DMS79 (cell line): ENCODE data around the gene SH2D3A.
"Not testable (repeated sequence)": the region's sequence is repeated elsewhere in the genome, so short reads cannot be mapped to it uniquely, and the experiment has no call there.

ENCODE experiments used
- DNase-seq: peaks from one replicate; lab custom pipeline; 2025; lab: John Stamatoyannopoulos, UW

SH2D3A gene

DNA sequence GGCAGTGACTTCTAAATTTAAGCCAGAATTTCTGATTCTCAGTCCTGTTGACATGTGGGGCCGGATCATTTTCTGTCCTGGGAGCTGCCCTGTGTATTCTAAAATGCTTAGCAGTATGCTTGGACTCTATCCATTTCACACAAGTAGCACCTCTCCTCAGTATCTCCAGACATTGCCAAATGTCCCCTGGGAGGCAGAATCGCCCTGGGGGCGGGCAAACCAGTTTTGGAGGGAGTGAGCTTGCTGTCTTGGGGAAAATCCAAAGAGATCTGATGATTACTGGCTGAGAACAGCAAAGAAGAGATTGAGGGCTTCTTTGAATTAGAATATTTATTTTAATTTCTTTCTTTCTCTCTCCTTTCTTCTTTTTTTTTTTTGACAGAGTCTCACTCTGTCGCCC, 21.7 kb upstream of the SH2D3A start:
- no peak for DNase-seq

DNA sequence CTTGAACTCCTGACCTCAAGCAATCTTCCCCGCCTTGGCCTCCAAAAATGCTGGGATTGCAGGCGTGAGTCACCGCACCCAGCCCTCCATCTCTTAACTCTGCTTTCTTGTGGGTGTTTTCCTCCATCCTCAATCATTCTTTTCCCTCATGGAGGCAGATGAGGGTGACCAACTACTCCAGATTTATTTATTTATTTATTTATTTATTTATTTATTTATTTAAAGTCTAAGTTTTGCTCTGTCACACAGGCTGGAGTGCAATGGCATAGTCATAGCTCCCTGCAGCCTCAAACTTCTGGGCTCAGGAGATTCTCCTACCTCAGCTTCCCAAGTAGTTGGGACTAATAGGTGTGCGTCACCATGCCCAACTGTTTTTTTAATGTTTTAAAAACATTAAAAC, 20.2 kb upstream of the SH2D3A start:
- DNase-seq = no peak

DNA sequence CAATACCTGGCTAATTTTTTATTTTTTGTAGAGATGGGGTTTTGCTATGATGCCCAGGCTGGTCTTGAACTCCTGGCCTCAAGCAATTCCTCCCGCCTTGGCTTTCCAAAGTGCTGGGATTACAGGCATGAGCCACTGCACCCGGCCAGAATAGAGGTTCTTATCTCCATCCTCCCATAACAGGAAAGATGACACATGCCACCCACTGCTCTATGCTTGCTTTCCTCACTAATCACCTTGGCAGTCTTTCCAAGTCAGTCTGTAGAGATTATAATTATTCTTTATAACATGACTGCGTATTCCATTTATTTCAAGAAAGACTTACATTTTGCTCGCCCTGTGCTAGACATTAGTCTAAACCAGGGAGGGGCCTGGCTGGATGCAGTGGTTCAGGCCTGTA, 12.0 kb upstream of the SH2D3A start:
- no peak for DNase-seq

DNA sequence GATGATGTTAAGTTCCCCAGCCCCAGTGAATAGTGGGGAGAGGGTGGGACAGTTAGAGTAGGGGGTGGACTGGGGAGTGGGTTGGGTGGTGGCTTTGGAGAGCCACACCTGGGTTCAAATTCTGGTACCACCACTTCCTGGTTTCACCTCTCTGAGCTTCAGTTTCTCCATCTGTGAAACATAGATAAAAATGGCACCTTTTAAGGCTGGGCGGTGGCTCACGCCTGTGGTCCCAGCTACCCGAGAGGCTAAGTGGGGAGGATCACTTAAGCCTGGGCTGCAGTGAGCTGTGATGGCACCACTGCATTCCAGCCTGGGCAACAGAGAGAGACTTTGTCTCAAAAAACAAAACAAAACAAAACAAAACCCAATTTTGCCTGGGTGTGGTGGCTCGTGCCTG, 11.2 kb upstream of the SH2D3A start:
- no peak for DNase-seq

DNA sequence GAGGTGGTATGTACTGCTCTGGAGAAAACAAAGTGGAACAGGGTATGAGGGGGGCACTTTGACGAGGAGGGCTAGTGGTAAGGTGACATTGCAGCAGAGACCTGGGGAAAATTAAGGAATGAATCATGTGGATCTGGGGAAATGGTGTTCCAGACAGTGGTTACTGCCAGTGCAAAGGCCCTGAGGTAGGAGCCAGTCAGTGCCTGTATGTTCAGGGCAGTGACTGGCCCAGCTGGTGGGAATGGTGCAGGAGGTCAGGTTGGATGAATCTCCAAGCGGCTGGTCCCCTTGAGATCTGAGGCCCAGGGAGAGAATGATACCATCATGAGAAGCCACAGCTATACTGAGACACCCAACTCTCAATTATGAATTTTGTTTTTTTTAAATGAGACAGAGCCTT, 10.2 kb upstream of the SH2D3A start:
- no peak for DNase-seq

DNA sequence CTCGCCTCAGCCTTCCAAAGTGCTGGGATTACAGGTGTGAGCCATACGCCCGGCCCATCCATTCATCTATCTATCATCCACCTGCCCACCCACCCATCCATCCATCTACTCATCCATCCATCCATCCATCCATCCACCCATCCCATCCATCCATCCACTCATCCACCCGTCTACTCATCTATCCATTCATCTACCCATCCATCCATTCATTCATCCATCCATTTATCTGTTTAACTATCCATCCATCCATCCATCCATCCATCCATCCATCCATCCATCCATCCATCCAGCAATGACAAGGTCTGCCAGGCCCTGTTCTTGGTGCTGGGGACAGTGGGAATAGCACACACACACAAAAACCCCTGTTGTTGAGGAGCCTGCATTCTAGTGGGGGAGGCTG, 9.8 kb upstream of the SH2D3A start:
- DNase-seq = no peak

DNA sequence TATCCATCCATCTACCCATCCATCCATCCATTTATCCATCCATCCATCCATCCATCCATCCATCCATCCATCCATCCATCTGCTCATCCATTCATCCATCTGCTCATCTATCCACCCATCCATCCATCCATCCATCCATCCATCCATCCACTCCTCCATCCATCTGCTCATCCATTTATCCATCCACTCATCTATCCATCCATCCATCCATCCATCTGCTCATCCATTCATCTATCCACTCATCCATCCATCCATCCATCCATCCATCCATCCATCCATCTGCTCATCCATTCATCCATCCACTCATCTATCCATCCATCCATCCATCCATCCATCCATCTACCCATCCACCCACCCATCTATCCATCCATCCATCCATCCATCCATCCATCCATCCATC, 8.8 kb upstream of the SH2D3A start:
- DNase-seq = not testable (repeated sequence)

DNA sequence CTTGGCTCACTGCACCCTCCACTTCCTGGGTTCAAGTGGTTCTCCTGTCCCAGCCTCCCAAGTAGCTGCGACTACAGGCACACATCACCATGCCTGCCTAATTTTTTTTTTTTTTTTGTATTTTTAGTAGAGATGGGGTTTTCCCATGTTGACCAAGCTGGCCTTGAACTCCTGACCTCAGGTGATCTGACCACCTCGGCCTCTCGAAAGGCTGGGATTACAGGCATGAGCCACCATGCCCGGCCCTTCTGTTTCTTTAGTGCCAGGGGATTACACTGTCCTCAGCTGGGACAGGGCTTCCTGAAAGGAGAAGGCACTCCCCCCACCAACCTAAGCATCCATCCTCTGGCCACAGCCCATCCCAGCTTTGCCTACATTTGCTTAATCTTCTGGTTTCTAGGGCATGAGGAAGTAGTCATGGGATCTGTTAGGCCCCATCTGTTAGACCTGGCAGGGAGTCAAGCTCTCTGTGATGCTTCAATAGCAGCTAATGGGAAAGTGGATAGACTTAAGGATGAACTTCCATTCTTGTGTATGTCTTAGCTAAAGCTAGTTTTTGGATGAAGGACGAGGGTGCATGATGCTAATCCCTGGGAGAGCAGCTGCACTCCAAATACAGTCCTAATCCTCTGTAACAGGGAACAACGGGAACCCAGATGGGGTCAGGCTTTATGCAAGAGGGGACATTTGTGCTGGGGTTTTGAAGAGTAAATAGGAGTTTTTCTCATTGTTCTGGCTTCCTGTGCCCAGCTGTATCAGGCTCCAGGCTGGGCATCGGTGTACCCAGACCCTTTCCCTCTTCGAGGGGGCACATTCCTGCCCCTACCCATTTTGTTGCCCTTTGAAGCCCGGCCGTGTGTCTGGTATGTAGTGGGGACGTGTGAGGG, 7.8 kb upstream of the SH2D3A start:
- no peak for DNase-seq

DNA sequence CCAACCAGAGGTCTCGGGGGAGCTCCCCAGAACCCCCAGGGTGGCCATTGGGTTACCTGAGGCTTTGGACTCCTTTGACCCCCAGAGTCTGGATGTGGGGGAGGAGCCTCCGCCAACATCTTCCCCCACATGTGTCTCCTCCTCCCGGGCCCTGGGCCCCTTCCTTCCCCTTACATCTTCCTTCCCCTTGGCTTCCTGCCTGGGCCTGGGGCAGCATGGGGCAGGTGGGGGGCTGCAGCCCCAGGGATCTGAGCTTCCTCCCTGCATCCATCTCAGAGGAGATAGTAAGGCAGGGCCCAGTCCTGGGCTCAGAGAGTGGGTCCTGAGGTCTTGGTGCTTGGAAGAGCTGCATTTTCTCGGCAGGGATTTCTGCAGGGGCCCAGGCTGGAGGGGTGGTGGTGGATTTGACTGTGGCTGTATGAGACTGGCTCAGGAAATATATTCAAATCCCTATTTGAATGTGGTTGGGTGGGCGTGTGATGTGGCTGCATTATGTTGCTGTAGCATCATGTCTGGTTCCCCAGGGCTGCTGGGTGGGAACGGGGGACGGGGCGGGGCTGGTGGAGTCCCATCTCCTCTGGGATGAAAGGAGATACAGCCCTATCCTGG, 6.2 kb upstream of the SH2D3A start:
- no peak for DNase-seq

DNA sequence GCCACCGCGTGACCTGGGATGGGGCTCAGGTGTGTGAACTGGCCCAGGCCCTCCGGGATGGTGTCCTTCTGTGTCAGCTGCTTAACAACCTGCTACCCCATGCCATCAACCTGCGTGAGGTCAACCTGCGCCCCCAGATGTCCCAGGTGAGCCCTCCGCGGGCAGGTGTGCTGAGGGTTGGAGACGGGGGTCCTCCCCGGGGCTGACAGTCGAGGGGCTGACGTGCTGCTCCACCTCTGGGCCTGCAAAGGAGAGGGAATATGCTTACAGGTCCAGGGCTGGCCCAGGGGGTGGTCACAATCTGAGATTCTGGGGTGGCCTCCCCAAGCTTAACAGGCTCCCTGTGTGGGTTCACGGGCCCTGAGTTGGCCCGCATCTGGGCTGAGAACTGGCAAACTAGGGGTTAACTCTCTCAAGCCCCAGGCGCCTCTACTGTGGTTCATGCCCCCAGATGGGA, 5.7 kb upstream of the SH2D3A start:
- DNase-seq = no peak

DNA sequence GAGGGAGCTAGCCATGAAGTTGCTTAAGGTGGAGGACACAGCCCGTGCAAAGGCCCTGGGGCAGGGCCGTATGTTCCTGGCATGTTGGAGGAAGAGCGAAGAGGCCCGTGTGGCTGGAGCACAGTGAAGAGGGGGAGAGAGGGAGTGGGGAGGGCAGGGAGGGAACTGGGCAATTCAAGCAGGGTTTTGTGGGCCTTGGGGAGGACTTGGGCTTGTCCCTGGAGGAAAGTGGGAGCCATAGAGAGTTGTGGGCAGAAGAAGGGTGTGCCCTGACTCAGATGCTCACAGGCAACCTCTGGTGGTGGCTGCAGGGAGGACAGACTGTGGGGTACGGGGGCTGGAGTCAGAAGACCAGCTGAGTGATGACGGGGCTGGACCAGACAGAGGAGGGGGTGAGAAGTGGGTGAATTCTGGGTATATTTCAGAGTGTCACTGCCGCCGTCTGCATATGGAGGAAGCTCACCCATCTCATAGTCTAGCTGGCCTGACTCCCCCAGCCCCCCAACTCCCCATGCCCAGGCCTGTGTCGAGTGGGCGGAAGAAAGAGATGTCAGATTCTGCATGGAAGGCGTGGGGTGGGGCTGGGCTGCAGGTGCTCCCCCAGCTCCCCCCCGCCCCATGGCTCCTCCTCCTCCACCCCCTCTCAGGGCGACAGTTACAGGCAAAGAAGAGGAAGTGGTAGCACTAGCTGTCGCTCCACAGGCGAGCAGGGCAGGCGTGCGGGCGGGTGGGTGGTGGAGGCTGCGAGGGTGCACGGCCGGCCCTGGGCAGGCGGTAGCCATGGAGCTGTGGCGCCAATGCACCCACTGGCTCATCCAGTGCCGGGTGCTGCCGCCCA, 5.0 kb upstream of the SH2D3A start, which contains the start of gene VAV1:
Gene VAV1 (plus strand): TSS at position 681 of the 838 bp plus-strand sequence. CDS start 100 bp downstream, at position 781.
- no peak for DNase-seq

DNA sequence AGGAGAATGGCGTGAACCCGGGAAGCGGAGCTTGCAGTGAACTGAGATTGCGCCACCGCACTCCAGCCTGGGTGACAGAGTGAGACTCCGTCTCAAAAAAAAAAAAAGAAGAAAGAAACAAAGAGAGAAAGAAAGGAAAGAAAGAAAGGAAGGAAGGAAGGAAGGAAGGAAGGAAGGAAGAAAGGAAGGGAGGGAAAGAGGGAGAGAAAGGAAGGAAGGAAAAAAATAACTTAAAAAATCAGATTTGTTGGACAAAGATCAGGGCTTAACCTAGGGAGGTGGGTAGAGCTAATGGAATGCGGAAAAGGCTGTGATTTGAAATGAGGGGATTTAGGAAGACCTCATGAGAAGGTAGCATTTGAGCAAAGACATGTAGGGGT, 4.4 kb upstream of the SH2D3A start:
- DNase-seq = not testable (repeated sequence)

DNA sequence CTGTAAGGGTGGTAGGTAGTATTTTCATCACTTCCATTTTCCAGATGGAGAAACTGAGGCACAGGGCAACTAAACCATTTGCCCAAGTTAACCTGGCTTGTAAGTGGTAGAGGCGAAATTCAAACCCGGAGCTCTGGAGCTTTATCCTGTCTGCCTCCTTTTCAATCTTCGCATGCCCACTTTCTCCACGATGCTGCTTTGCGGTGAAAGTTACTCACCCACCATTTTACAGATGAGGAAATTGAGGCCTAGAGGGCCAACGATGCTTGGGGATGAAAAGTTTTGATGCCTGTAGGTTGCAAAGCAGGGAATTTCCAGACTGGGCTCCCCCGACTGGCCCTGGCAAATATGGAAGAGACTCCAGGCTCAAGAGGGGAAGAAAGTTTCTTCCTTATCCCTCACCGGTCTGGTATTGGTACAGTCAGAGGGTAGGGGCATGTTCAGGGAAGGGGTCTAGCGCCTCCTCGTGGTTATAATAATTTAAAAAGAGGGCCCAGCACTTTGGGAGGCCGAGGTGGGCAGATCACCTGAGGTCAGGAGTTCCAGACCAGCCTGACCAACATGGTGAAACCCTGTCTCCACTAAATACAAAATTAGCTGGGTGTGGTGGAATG, 1.9 kb upstream of the SH2D3A start:
- no peak for DNase-seq

DNA sequence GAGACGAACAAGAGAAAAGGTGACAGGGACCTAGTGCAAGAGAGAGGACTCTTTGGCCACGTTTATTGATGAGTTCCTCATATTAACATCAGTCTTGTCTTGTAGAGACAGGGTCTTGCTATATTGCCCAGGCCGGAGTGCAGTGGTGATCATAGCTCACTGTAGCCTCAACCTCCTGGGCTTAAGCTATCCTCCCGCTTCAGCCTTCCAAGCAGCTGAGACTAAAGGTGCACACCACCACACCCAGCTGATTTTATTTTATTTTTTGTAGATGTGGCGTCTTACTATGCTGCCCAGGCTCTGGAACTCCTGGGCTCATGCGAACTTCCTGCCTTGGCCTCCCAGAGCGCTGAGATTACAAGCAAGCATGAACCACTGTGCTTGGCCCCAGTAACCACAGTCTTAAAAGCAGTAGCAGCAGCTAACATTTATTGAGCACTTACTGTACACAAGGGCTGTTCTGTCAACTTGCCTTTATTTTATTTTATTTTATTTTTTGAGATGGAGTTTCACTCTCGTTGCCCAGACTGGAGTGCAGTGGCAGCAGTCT, 1.1 kb upstream of the SH2D3A start:
- DNase-seq = no peak

DNA sequence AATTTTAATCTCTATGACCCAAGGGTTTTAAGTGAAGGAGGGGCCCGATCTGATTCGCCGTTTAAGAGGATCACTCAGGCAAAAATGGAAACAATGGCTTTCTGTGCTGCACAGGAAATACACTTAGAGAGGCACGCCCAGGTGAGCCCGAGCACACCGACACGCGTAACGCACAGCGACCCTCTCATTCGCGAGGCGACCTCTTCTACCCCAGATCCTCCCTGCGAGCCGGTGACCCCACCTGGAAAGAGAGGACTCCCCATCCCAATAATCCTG, 216 bp downstream of the SH2D3A start:
- no peak for DNase-seq

DNA sequence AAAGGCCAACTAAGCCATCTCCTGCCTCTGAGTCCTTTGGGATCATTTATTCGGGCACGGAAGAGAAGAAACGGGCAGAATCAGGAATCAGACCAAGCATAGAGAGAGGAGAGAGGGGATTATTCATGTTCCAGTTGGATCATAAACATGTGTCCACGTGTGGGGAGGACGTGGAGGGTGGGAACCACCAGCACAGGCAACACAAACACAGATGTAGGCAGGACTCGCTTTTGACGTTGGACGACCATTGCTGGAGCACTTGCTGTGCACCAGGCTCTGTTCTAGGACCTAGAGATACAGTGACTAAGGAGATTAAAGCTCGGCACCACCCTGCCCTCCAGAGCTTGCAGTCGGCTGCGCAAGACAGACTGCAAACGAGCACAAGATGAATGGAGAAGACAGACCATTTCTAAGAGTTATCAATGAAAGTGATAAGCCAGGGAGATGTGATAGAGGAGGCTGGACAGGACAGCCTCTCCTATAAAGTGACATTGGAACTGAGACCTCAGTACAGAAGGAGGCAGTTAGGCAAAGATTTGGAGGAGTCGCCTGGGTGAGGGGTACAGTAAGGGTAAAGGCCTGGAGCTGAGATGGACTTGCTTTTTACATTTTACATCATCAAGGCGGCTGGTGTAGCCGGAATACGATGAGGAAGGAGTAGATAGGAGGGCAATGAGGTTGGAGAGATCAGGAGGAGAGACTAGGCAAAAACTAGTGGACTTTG, 716 bp downstream of the SH2D3A start:
- no peak for DNase-seq

DNA sequence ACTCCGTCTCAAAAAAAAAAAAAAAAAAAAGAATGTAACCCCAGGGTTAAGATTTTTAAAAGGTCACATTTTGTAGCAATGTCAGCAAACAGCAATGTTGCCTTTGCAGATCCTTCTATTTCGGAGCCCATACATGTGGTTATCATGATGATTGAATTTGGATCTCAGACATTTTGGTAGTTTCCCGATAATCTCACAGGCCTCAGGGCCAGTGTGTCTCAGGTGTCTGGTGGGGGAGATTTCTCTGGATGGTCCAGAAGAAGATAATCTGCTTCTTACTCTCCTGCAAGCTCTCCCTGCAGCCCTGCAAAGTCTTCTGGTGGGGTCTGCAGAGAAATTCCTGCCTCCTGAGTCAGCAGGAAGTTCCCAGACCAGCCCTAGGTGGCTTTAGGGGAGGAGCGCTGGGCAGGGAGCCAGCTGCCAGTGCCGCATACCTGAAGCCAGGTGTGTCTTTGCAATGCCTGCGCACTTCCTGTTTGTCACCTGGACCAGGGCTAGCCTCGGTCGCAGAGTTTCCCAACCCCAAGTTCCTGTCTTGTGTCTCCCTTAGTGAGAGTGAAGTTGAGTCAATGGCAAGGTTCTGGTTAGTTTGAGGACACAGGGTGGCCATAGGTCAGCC, 1.4 kb downstream of the SH2D3A start:
- DNase-seq = peak; percentile 41

DNA sequence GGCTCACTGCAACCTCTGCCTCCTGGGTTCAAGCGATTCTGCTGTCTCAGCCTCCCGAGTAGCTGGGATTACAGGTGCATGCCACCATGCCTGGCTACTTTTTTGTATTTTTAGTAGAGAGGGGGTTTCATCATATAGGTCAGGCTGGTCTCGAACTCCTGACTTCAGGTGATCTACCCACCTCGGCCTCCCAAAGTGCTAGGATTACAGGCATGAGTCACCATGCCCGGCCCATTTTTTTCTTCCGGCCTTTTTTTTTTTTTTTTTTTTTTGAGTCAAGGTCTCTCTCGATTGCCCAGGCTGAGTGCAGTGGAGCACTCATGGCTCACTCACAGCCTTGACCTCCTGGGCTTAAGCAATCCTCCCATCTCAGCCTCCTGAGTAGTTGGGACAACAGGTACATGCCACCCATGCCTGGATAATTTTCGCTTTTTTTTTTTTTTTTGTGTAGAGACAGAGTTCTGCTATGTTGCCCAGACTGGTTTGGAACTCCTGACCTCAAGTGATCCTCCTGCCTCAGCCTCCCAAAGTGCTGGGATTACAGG, 4.9 kb downstream of the SH2D3A start:
- DNase-seq = not testable (repeated sequence)

DNA sequence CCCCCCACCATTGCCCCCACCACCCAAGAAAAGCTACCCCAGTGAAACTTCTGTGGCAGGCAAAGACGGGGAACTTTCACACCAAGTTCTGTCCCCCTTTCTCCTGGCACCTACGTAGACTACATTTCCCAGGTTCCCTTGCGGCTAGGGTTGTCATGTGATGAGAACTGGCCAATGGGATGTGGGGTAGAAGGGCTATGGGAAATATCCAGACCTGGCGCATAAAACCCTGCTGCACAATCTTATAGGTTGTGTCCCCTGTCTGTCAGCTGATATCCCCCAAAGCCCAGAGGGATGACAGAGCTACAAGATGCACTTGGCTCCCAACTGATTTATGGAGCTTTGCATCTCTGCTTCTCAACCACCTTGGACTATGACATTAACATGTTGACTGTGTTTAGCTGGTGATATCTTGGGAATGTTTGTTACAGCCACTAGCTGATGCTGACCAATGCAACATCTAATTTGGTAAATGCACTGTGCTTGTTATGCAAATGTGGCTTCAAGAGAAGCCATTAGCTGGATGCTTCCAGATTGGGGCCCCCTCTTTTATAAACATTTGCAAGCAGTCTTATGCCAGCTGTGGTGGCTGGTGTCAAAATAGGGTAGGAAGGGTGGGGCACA, 6.1 kb downstream of the SH2D3A start:
- DNase-seq = no peak

DNA sequence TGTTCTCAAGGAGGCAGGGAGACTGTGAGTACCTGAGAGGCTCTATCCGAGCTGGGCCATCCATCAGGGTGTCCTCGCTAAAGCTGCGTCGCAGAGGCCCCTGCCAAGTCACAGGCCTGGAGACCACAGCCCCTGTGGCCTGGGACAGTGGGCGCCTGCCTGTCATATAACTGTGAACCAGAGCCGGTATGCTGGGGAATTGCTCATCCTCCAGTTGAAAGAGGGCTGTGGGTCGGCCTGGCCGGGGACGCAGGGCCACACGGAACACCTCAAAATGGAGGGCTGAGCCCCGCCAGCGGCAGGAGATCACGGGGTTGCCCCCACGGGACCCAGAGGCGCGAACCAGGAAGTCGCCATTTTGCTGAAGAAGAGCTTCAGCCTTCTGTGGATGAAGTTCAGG, 6.6 kb downstream of the SH2D3A start:
- DNase-seq = no peak
